ENCODE measurements around the gene JAZF1. TPM values are rescaled to one million over a fixed set of nuclear protein-coding genes. Genes with fewer than 3 reads are reported as not detected.
"Not testable (repeated sequence)": the region's sequence is repeated elsewhere in the genome, so short reads cannot be mapped to it uniquely, and the experiment has no call there.

JAZF1 gene
- total RNA-seq, 1 experiment from 2014 or later, result 14.2 TPM

GRCh38 chr7:27888736-27889135 is 291.9 kb downstream of the JAZF1 start:
- Mint-ChIP-seq H3K4me1 (ENCODE audit: insufficient read depth, unreplicated experiment) (no peaks in the 10 kb centered on the region), H3K27me3 (ENCODE audit: insufficient read depth, unreplicated experiment) (no peaks in the 10 kb centered on the region), H3K36me3 (ENCODE audit: insufficient read depth, unreplicated experiment) (no peaks in the 10 kb centered on the region), H3K9me3 (ENCODE audit: unreplicated experiment) (no peaks in the 10 kb centered on the region), H3K27ac (ENCODE audit: low read depth, unreplicated experiment) (no peak overlapping the region), H3K4me3 (ENCODE audit: unreplicated experiment) (no peak overlapping the region)
- intact Hi-C loops (cut with micrococcal nuclease), result no loop called here
- no TSS peak for BruUV-seq (replicated peaks)
- CTCF ChIA-PET, result interaction anchor here (0.7 kb wide), 1 partner anchor 199 kb away, joined by 3 read pairs; no protein-coding TSS in a partner anchor
- no peak for TF ChIP-seq CTCF (IDR thresholded peaks at IDR 0.05; ENCODE audit: unreplicated experiment)
- POLR2A ChIA-PET, result interaction anchor here (0.6 kb wide), 1 partner anchor 794 kb away, joined by 3 read pairs; no protein-coding TSS in a partner anchor
- DNase-seq (ENCODE audit: unreplicated experiment), result no peak

GRCh38 chr7:27886710-27887109 is 293.9 kb downstream of the JAZF1 start:
- H3K4me1 Mint-ChIP-seq (ENCODE audit: insufficient read depth, unreplicated experiment); H3K4me3 Mint-ChIP-seq (ENCODE audit: unreplicated experiment); H3K36me3 Mint-ChIP-seq (ENCODE audit: insufficient read depth, unreplicated experiment); intact Hi-C loops (cut with micrococcal nuclease); H3K27me3 Mint-ChIP-seq (ENCODE audit: insufficient read depth, unreplicated experiment); BruUV-seq (replicated peaks); H3K27ac Mint-ChIP-seq (ENCODE audit: low read depth, unreplicated experiment); DNase-seq (ENCODE audit: unreplicated experiment); H3K9me3 Mint-ChIP-seq (ENCODE audit: unreplicated experiment); POLR2A ChIA-PET: not testable (repeated sequence)
- CTCF ChIA-PET, result interaction anchor here (0.5 kb wide), 1 partner anchor 22 kb away, joined by 3 read pairs; no protein-coding TSS in a partner anchor

GRCh38 chr7:27885652-27886051 is 294.9 kb downstream of the JAZF1 start:
- Mint-ChIP-seq H3K4me3 (ENCODE audit: unreplicated experiment) (no peak overlapping the region), H3K9me3 (ENCODE audit: unreplicated experiment) (no peaks in the 10 kb centered on the region), H3K27me3 (ENCODE audit: insufficient read depth, unreplicated experiment) (no peaks in the 10 kb centered on the region), H3K27ac (ENCODE audit: low read depth, unreplicated experiment) (no peak overlapping the region), H3K36me3 (ENCODE audit: insufficient read depth, unreplicated experiment) (no peaks in the 10 kb centered on the region), H3K4me1 (ENCODE audit: insufficient read depth, unreplicated experiment) (no peaks in the 10 kb centered on the region)
- POLR2A ChIA-PET, result no interaction called here
- intact Hi-C loops (cut with micrococcal nuclease), result no loop called here
- BruUV-seq (replicated peaks), result no TSS peak
- CTCF ChIA-PET, result no interaction called here
- no peak for TF ChIP-seq CTCF (IDR thresholded peaks at IDR 0.05; ENCODE audit: unreplicated experiment)
- DNase-seq (ENCODE audit: unreplicated experiment), result no peak

- no TSS peak for BruUV-seq (replicated peaks)
- POLR2A ChIA-PET, result no interaction called here
- Mint-ChIP-seq H3K4me1 (ENCODE audit: insufficient read depth, unreplicated experiment) (no peaks in the 10 kb centered on the region), H3K9me3 (ENCODE audit: unreplicated experiment) (no peaks in the 10 kb centered on the region), H3K27ac (ENCODE audit: low read depth, unreplicated experiment) (no peak overlapping the region), H3K4me3 (ENCODE audit: unreplicated experiment) (no peak overlapping the region), H3K36me3 (ENCODE audit: insufficient read depth, unreplicated experiment) (no peaks in the 10 kb centered on the region), H3K27me3 (ENCODE audit: insufficient read depth, unreplicated experiment) (no peaks in the 10 kb centered on the region)
- CTCF ChIA-PET, result no interaction called here
- no peak for DNase-seq (ENCODE audit: unreplicated experiment)
- intact Hi-C loops (cut with micrococcal nuclease), result no loop called here
- TF ChIP-seq CTCF (IDR thresholded peaks at IDR 0.05; ENCODE audit: unreplicated experiment), result no peak
Observed at GRCh38 chr7:27883696-27884095, 296.9 kb downstream of the JAZF1 start.

GRCh38 chr7:27876756-27877155 is 303.8 kb downstream of the JAZF1 start:
- intact Hi-C loops (cut with micrococcal nuclease), result no loop called here
- TF ChIP-seq CTCF (IDR thresholded peaks at IDR 0.05; ENCODE audit: unreplicated experiment), result no peak
- Mint-ChIP-seq H3K9me3 (ENCODE audit: unreplicated experiment) (no peaks in the 10 kb centered on the region), H3K4me1 (ENCODE audit: insufficient read depth, unreplicated experiment) (peaks cover 20% of the 10 kb centered on the region), H3K27me3 (ENCODE audit: insufficient read depth, unreplicated experiment) (no peaks in the 10 kb centered on the region), H3K27ac (ENCODE audit: low read depth, unreplicated experiment) (no peak overlapping the region), H3K4me3 (ENCODE audit: unreplicated experiment) (no peak overlapping the region), H3K36me3 (ENCODE audit: insufficient read depth, unreplicated experiment) (no peaks in the 10 kb centered on the region)
- POLR2A ChIA-PET, result no interaction called here
- BruUV-seq (replicated peaks), result no TSS peak
- CTCF ChIA-PET, result no interaction called here
- no peak for DNase-seq (ENCODE audit: unreplicated experiment)

Measured in MCF 10A (cell line).